Endothelial cell of umbilical vein (primary cell): ENCODE results near the gene CCDC12. TPM values are rescaled to one million over a fixed set of nuclear protein-coding genes. Genes with fewer than 3 reads are reported as not detected.

Experiments used
- BruUV-seq: library from RNA; stranded (reverse); fragments of 400-500 nt; replicated peaks from 2 replicates; lab custom pipeline; 2021; lab: Mats Ljungman, UMichigan
- CTCF ChIA-PET: fragments of 300-600, 350-600 bp; sonication (Branson Sonifier 250); formaldehyde crosslinking; loops from one replicate; lab custom pipeline; 2021; ENCODE audit warnings: antibody characterized with exemption, inconsistent platforms; lab: Charles Lee
- POLR2A ChIA-PET: fragments of 300-600, 350-600 bp; sonication (Branson Sonifier 250); formaldehyde crosslinking; loops from one replicate; lab custom pipeline; 2021; ENCODE audit warnings: antibody characterized with exemption, inconsistent platforms; lab: Charles Lee
- DNase-seq: peaks from one replicate; pipeline ENCODE4 v3.0.0-alpha.2; 2011; ENCODE audit warnings: low read depth, low spot score
- FAIRE-seq: peaks from 2 replicates; lab custom pipeline; 2011; peaks lifted over from hg19 to GRCh38; lab: Jason Lieb, UNC
- H2AFZ ChIP-seq: 2 replicates; pipeline ENCODE4 v1.6.0; 2012; ENCODE audit warnings: low read depth, low read length, control low read depth, inconsistent platforms
- H3K27ac ChIP-seq: 2 replicates; pipeline ENCODE4 v1.5.1; 2011; ENCODE audit warnings: low read depth, mild to moderate bottlenecking, control low read depth, low read length, moderate library complexity; ENCODE audit not compliant: insufficient read depth
- H3K27me3 ChIP-seq, 2 experiments: 2 replicates each; pipeline versions ENCODE4 v1.6.0 to v1.6.1; 2011; ENCODE audit warnings: low read length in 2 of 2, mixed read lengths in 1 of 2; ENCODE audit not compliant: control insufficient read depth in 2 of 2, insufficient read depth in 2 of 2
- H3K36me3 ChIP-seq, 2 experiments: 2 replicates in 1 of 2; 3 replicates in 1 of 2; pipeline ENCODE4 v1.5.1; 2011; ENCODE audit warnings: low read length in 2 of 2, mild to moderate bottlenecking in 1 of 2, moderate library complexity in 1 of 2; ENCODE audit not compliant: control insufficient read depth in 2 of 2, insufficient read depth in 2 of 2; ENCODE audit errors: extremely low read depth in 1 of 2
- H3K4me1 ChIP-seq: 3 replicates; pipeline ENCODE4 v1.5.1; 2011; ENCODE audit warnings: mild to moderate bottlenecking, low read length; ENCODE audit not compliant: control insufficient read depth, insufficient read depth; ENCODE audit errors: extremely low read depth
- H3K4me2 ChIP-seq: 2 replicates; pipeline ENCODE4 v1.6.1; 2011; ENCODE audit warnings: low read length, control low read depth, mixed read lengths; ENCODE audit not compliant: insufficient read depth
- H3K4me3 ChIP-seq, 3 experiments: fragments of 200-600 bp in 1 of 3; sonication (generic), shearing (Covaris generic) in 1 of 3; replicated peaks in 1 of 3; 2 replicates each; pipeline ENCODE4 v1.5.1; 2011 to 2016; ENCODE audit warnings: control low read depth in 3 of 3, low read length in 3 of 3, mild to moderate bottlenecking in 2 of 3, inconsistent platforms in 1 of 3, low read depth in 1 of 3, moderate library complexity in 1 of 3; ENCODE audit not compliant: insufficient read depth in 1 of 3
- H3K79me2 ChIP-seq: 2 replicates; pipeline ENCODE4 v1.6.0; 2012; ENCODE audit warnings: low read length, inconsistent platforms; ENCODE audit not compliant: control insufficient read depth, insufficient read depth
- H3K9ac ChIP-seq: replicated peaks from 2 replicates; pipeline ENCODE3; 2011; ENCODE audit warnings: low read length, control low read depth; ENCODE audit not compliant: insufficient read depth; ENCODE audit errors: extremely low read depth
- H3K9me1 ChIP-seq: replicated peaks from 3 replicates; pipeline ENCODE4 v1.6.0; 2011; ENCODE audit warnings: mild to moderate bottlenecking, low read length; ENCODE audit not compliant: control insufficient read depth, insufficient read depth; ENCODE audit errors: extremely low read depth
- H3K9me3 ChIP-seq: replicated peaks from 2 replicates; pipeline ENCODE4 v1.5.1; 2012; ENCODE audit warnings: low read length, inconsistent platforms; ENCODE audit not compliant: control insufficient read depth, insufficient read depth
- H4K20me1 ChIP-seq: replicated peaks from 2 replicates; pipeline ENCODE3; 2011; ENCODE audit warnings: mild to moderate bottlenecking, low read length; ENCODE audit not compliant: control insufficient read depth, insufficient read depth; ENCODE audit errors: extremely low read depth
- CTCF ChIP-seq, 2 donors: IDR thresholded peaks; 1 replicate in 1 of 2; 2 replicates in 1 of 2; pipeline ENCODE4 v1.5.1; 2011; ENCODE audit warnings: low read length in 2 of 2, mild to moderate bottlenecking in 2 of 2, moderate library complexity in 2 of 2, control low read depth in 1 of 2, inconsistent platforms in 1 of 2, low read depth in 1 of 2; ENCODE audit not compliant: insufficient read depth in 1 of 2; ENCODE audit errors: extremely low read depth in 1 of 2
- EZH2 ChIP-seq: IDR thresholded peaks from 2 replicates; pipeline ENCODE4 v1.6.1; 2012; ENCODE audit warnings: borderline replicate concordance, low read depth, mild to moderate bottlenecking, moderate library complexity, low read length, inconsistent platforms; ENCODE audit not compliant: severe bottlenecking
- FOS ChIP-seq: IDR thresholded peaks from 2 replicates; pipeline ENCODE4 v1.6.1; 2011; ENCODE audit warnings: mild to moderate bottlenecking, low read length, moderate library complexity, borderline replicate concordance; ENCODE audit not compliant: insufficient read depth
- GATA2 ChIP-seq: IDR thresholded peaks from 2 replicates; pipeline ENCODE4 v1.7.0; 2011; ENCODE audit warnings: low read depth, mild to moderate bottlenecking, moderate library complexity, mixed read lengths, low read length; ENCODE audit not compliant: insufficient read length, insufficient read depth
- JUN ChIP-seq: IDR thresholded peaks from 2 replicates; pipeline ENCODE4 v1.6.1; 2011; ENCODE audit warnings: borderline replicate concordance, low read depth; ENCODE audit not compliant: insufficient read length, insufficient read depth
- MAX ChIP-seq: IDR thresholded peaks from 2 replicates; pipeline ENCODE4 v1.6.1; 2011; ENCODE audit not compliant: insufficient read depth, insufficient read length
- MYC ChIP-seq: IDR thresholded peaks from one replicate; pipeline ENCODE4 v1.6.1; 2011; ENCODE audit warnings: mild to moderate bottlenecking, low read depth, low read length
- POLR2A ChIP-seq: IDR thresholded peaks from 2 replicates; pipeline ENCODE4 v1.6.1; 2012; ENCODE audit warnings: low read depth, mild to moderate bottlenecking, control low read depth, low read length
- POLR2AphosphoS5 ChIP-seq: IDR thresholded peaks from 2 replicates; pipeline ENCODE4 v1.6.1; 2012; ENCODE audit warnings: low read depth, mild to moderate bottlenecking, control low read depth, low read length, moderate library complexity; ENCODE audit not compliant: insufficient read depth
- dilution Hi-C: fragments of 300-500 bp; cut with MboI; formaldehyde crosslinking; loops from one replicate; pipeline ENCODE4 v1.15.0; 2019; ENCODE audit warnings: low sequenced_read_pairs; ENCODE audit not compliant: extremely low pct_ligation_motif_present
- intact Hi-C: fragments of 100-400 bp; cut with micrococcal nuclease; formaldehyde crosslinking; loops from one replicate; pipeline ENCODE4 v1.10.0; 2022
- polyA plus RNA-seq, 4 experiments: library from polyadenylated mRNA; depleted of rRNA in 3 of 4; stranded (reverse) in 3 of 4; unstranded in 1 of 4; fragments of >200 nt; gene quantifications; 2 replicates each; pipeline versions ENCODE4 v1.2.1 to v1.2.3, GENCODE V29; 2011 to 2012; ENCODE audit warnings: missing spikeins in 1 of 4
- total RNA-seq: library from RNA; stranded (reverse); gene quantifications from 2 replicates; pipeline ENCODE4 v1.2.3, GENCODE V29; 2021

CCDC12 gene
- total and polyA plus RNA-seq, 2 donors (not counting 3 experiments of a cell fraction or from before 2014, with no cell fraction given) = 35.1 to 50.5 TPM

GRCh38 chr3:47015151-47015550, 38.6 kb upstream of the CCDC12 start:
- peaks cover 6 to 16% of the 10 kb centered on the region in 2 experiments for H3K36me3 ChIP-seq
- H3K9me3 ChIP-seq = no peaks in the 10 kb centered on the region
- intact Hi-C loops = loop anchor here (10.0 kb wide), 1 partner anchor 360 kb away; no protein-coding TSS in a partner anchor
- TF ChIP-seq JUN (no peak), POLR2A (no peak), CTCF (IDR thresholded peaks at IDR 0.05; ENCODE audit: extremely low read depth in 1 of 2, insufficient read depth in 1 of 2, low read depth in 1 of 2, low read length in 2 of 2) (no peak), POLR2AphosphoS5 (no peak), MAX (no peak), FOS (no peak), GATA2 (no peak), EZH2 (no peak), MYC (no peak)
- ChIA-PET CTCF (no interaction called here), POLR2A (no interaction called here)
- H3K4me1 ChIP-seq = peaks cover 11% of the 10 kb centered on the region
- H3K27ac ChIP-seq = no peak overlapping the region
- no peaks in the 10 kb centered on the region for H3K27me3 ChIP-seq
- H4K20me1 ChIP-seq = no peaks in the 10 kb centered on the region
- H2AFZ ChIP-seq = no peak overlapping the region
- no peak overlapping the region for H3K4me3 ChIP-seq
- BruUV-seq = no TSS peak
- H3K4me2 ChIP-seq = no peak overlapping the region
- no peaks in the 10 kb centered on the region for H3K9me1 ChIP-seq
- dilution Hi-C loops = no loop called here
- H3K79me2 ChIP-seq = no peaks in the 10 kb centered on the region
- FAIRE-seq (no peak), DNase-seq (no peak)
- H3K9ac ChIP-seq = no peak overlapping the region
